Sigmoid colon (tissue), 4 donors: ENCODE measurements around the gene TMPRSS11A.

ENCODE experiments used
- CTCF ChIP-seq, 4 experiments: fragments of 450-650 bp in 3 of 4; fragments of 200-600 bp in 1 of 4; IDR thresholded peaks; one replicate each; pipeline ENCODE4 v1.5.1; 2016 to 2019; ENCODE audit warnings: antibody characterized with exemption in 4 of 4, mild to moderate bottlenecking in 3 of 4, moderate library complexity in 2 of 4
- EP300 ChIP-seq, 4 donors: sonication (generic); formaldehyde crosslinking; IDR thresholded peaks; one replicate each; pipeline ENCODE4 v1.6.1; 2017; ENCODE audit warnings: antibody characterized with exemption in 4 of 4
- POLR2A ChIP-seq, 2 donors: fragments of 450-650 bp; IDR thresholded peaks; one replicate each; pipeline ENCODE4 v1.6.1; 2016; ENCODE audit warnings: antibody characterized with exemption in 2 of 2, mild to moderate bottlenecking in 2 of 2, moderate library complexity in 2 of 2

GRCh38 chr4:67883902-67884301, 79.4 kb downstream of the TMPRSS11A start, which contains the start of gene TMPRSS11D:
- no peak for TF ChIP-seq EP300 (IDR thresholded peaks at IDR 0.05)
- no peak for TF ChIP-seq POLR2A (IDR thresholded peaks at IDR 0.05)
- TF ChIP-seq CTCF (IDR thresholded peaks at IDR 0.05), result no peak
